Body of pancreas (tissue), 4 donors: ENCODE results near the gene CAPG.
A peak's percentile ranks its signal among the peaks of the same experiment; 100 is the strongest.

Experiments used
- CTCF ChIP-seq, 7 experiments: fragments of 450-650 bp in 4 of 7; fragments of 200-600 bp in 3 of 7; sonication (generic) in 3 of 7; IDR thresholded peaks; one replicate each; pipeline ENCODE4 v1.5.1; 2016 to 2019; ENCODE audit warnings: antibody characterized with exemption in 7 of 7
- POLR2A ChIP-seq, 3 donors: fragments of 450-650 bp; IDR thresholded peaks; one replicate each; pipeline ENCODE4 v1.6.1; 2016; ENCODE audit warnings: antibody characterized with exemption in 3 of 3, mild to moderate bottlenecking in 2 of 3

GRCh38 chr2:85413592-85414420, 3.6 kb upstream of the CAPG start:
- TF ChIP-seq POLR2A (IDR thresholded peaks at IDR 0.05) (peak in 2 of 3 donors; percentile 30 to 34), CTCF (IDR thresholded peaks at IDR 0.05) (peak in 2 of 7 experiments; percentile 17 to 30)
